Endothelial cell of coronary artery (primary cell): Measurements from ENCODE around the gene SLC22A5. TPM values are rescaled to one million over a fixed set of nuclear protein-coding genes. Genes with fewer than 3 reads are reported as not detected.

Experiments
- total RNA-seq: library from RNA; depleted of rRNA; stranded (reverse); fragments of >200 nt; gene quantifications from 2 replicates; pipeline ENCODE4 v1.2.3, GENCODE V29; 2014

Gene SLC22A5
- total RNA-seq = 1.7 and 3.9 TPM in 2 replicates

DNA sequence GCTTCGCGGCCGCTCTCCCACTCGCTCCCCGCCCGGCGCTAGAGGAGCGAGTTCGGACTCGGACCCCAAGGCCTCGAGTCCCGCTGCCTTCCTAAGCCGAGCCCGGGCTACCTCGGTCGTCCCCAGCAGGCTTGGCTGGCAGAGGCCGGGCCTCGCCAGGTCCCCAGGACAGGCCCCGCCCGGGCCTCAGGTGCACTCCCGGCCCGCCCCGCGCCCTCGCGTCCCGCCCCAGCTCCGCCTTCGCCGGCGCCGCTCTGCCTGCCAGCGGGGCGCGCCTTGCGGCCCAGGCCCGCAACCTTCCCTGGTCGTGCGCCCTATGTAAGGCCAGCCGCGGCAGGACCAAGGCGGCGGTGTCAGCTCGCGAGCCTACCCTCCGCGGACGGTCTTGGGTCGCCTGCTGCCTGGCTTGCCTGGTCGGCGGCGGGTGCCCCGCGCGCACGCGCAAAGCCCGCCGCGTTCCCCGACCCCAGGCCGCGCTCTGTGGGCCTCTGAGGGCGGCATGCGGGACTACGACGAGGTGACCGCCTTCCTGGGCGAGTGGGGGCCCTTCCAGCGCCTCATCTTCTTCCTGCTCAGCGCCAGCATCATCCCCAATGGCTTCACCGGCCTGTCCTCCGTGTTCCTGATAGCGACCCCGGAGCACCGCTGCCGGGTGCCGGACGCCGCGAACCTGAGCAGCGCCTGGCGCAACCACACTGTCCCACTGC is at the start of gene SLC22A5:
Gene SLC22A5, plus strand, starts transcription at position 237 of the 707 bp plus-strand sequence. Its CDS starts 263 bp downstream, at position 500.

Other genes starting within 250 kb of the SLC22A5 start
- gene P4HA2, start 141.9 kb upstream of the SLC22A5 start, total RNA-seq = 64.3 and 212 TPM in 2 replicates
- 50.3 and 63.1 TPM in 2 replicates for gene PDLIM4, start 112.0 kb upstream of the SLC22A5 start, total RNA-seq
- gene SLC22A4, start 75.3 kb upstream of the SLC22A5 start, total RNA-seq = 3.7 and 7.9 TPM in 2 replicates
- 6.4 and 10.1 TPM in 2 replicates for gene IRF1, start 121.1 kb downstream of the SLC22A5 start, total RNA-seq
- gene IL5, start 173.8 kb downstream of the SLC22A5 start, total RNA-seq = not detected in 2 replicates
- gene RAD50, start 187.3 kb downstream of the SLC22A5 start, total RNA-seq = 13.8 and 30.0 TPM in 2 replicates